Thyroid gland (tissue), 4 donors: ENCODE measurements around the gene COL13A1. TPM values are rescaled to one million over a fixed set of nuclear protein-coding genes. Genes with fewer than 3 reads are reported as not detected.
A peak's percentile ranks its signal among the peaks of the same experiment; 100 is the strongest.

Experiments
- DNase-seq, 2 donors: peaks; one replicate each; pipeline ENCODE4 v3.0.0-alpha.2; 2019
- H3K27ac ChIP-seq, 3 donors: fragments of 200-600 bp; sonication (generic); 1 replicate in 2 of 3; 2 replicates in 1 of 3; pipeline ENCODE4 v1.5.1; 2016 to 2019; ENCODE audit warnings: mild to moderate bottlenecking in 1 of 3, moderate library complexity in 1 of 3
- H3K27me3 ChIP-seq: fragments of 200-600 bp; sonication (generic); one replicate; pipeline ENCODE4 v1.5.1; 2019
- H3K36me3 ChIP-seq, 2 donors: fragments of 200-600 bp; sonication (generic); one replicate each; pipeline ENCODE4 v1.5.1; 2016 to 2019
- H3K4me1 ChIP-seq, 2 donors: fragments of 200-600 bp; sonication (generic); one replicate each; pipeline ENCODE4 v1.5.1; 2017 to 2019
- H3K4me3 ChIP-seq, 3 donors: fragments of 200-600 bp; sonication (generic); replicated peaks in 1 of 3; 1 replicate in 2 of 3; 2 replicates in 1 of 3; pipeline ENCODE4 v1.5.1; 2016; ENCODE audit warnings: mild to moderate bottlenecking in 1 of 3
- H3K9me3 ChIP-seq: fragments of 200-600 bp; sonication (generic); one replicate; pipeline ENCODE4 v1.5.1; 2017
- CTCF ChIP-seq, 6 experiments: fragments of 200-600 bp in 3 of 6; fragments of 450-650 bp in 3 of 6; sonication (generic) in 3 of 6; IDR thresholded peaks; one replicate each; pipeline ENCODE4 v1.5.1; 2016 to 2019; ENCODE audit warnings: antibody characterized with exemption in 6 of 6, mild to moderate bottlenecking in 2 of 6, inconsistent platforms in 1 of 6, moderate library complexity in 1 of 6
- POLR2A ChIP-seq, 2 donors: fragments of 450-650 bp; IDR thresholded peaks; one replicate each; pipeline ENCODE4 v1.6.1; 2017; ENCODE audit warnings: antibody characterized with exemption in 2 of 2, mild to moderate bottlenecking in 2 of 2, moderate library complexity in 1 of 2
- WGBS, 2 donors: methylation state at CpG; one replicate each; pipeline ENCODE4 v1.1.5; 2017; 5-methylcytosine and 5-hydroxymethylcytosine counted together
- intact Hi-C: fragments of 100-400 bp; cut with DNase I; formaldehyde crosslinking; loops from one replicate; pipeline ENCODE4 v1.15.1; 2023
- total RNA-seq, 4 donors: library from RNA; depleted of rRNA; stranded (reverse); fragments of >200 nt; gene quantifications; one replicate each; pipeline ENCODE4 v1.2.3, GENCODE V29; 2016

COL13A1 gene
- total RNA-seq, 4 donors from 2014 or later = 0.22 to 2.4 (median 0.41) TPM

- no peak overlapping the region for H3K4me3 ChIP-seq
- H3K27me3 ChIP-seq = no peaks in the 10 kb centered on the region
- H3K27ac ChIP-seq = no peak overlapping the region
- DNase-seq = no peak
- 87% methylated on average over 13 of the region's 13 CpGs for WGBS, 2 donors
- H3K36me3 ChIP-seq = no peaks in the 10 kb centered on the region
- intact Hi-C loops = no loop called here
- H3K9me3 ChIP-seq = no peaks in the 10 kb centered on the region
- TF ChIP-seq POLR2A (IDR thresholded peaks at IDR 0.05) (no peak), CTCF (IDR thresholded peaks at IDR 0.05) (no peak)
- H3K4me1 ChIP-seq = peaks cover 5 to 14% of the 10 kb centered on the region in 2 donors
Measured at GRCh38 chr10:69867699-69868558, 66.2 kb downstream of the COL13A1 start.

- WGBS, 2 donors = 74 to 83% methylated on average over 2 of the region's 2 CpGs
- Histone ChIP-seq H3K4me1 (peaks cover 5 to 14% of the 10 kb centered on the region in 2 donors), H3K27me3 (no peaks in the 10 kb centered on the region), H3K36me3 (no peaks in the 10 kb centered on the region), H3K4me3 (no peak overlapping the region), H3K9me3 (no peaks in the 10 kb centered on the region), H3K27ac (no peak overlapping the region)
- TF ChIP-seq CTCF (IDR thresholded peaks at IDR 0.05) (no peak), POLR2A (IDR thresholded peaks at IDR 0.05) (no peak)
- no peak for DNase-seq
- intact Hi-C loops = no loop called here
Measured at GRCh38 chr10:69868821-69869220, 67.1 kb downstream of the COL13A1 start.

GRCh38 chr10:69869291-69869961 is 67.7 kb downstream of the COL13A1 start:
- Histone ChIP-seq H3K4me1 (peaks cover 5 to 14% of the 10 kb centered on the region in 2 donors), H3K4me3 (no peak overlapping the region), H3K36me3 (no peaks in the 10 kb centered on the region), H3K27me3 (no peaks in the 10 kb centered on the region), H3K27ac (no peak overlapping the region), H3K9me3 (no peaks in the 10 kb centered on the region)
- WGBS, 2 donors = 62 to 90% methylated on average over 3 of the region's 3 CpGs
- DNase-seq = peak in 1 of 2 donors; percentile 38
- TF ChIP-seq POLR2A (IDR thresholded peaks at IDR 0.05) (no peak), CTCF (IDR thresholded peaks at IDR 0.05) (no peak)
- intact Hi-C loops = no loop called here

GRCh38 chr10:69870591-69870990 is 68.9 kb downstream of the COL13A1 start:
- peaks cover 5 to 14% of the 10 kb centered on the region in 2 donors for H3K4me1 ChIP-seq
- DNase-seq = no peak
- H3K27me3 ChIP-seq = no peaks in the 10 kb centered on the region
- H3K27ac ChIP-seq = no peak overlapping the region
- no peak for TF ChIP-seq POLR2A (IDR thresholded peaks at IDR 0.05)
- no peak for TF ChIP-seq CTCF (IDR thresholded peaks at IDR 0.05)
- H3K36me3 ChIP-seq = no peaks in the 10 kb centered on the region
- intact Hi-C loops = no loop called here
- no peaks in the 10 kb centered on the region for H3K9me3 ChIP-seq
- no peak overlapping the region for H3K4me3 ChIP-seq
- WGBS, 2 donors = 83 to 86% methylated on average over 7 of the region's 7 CpGs

GRCh38 chr10:69871074-69871473 is 69.4 kb downstream of the COL13A1 start:
- Histone ChIP-seq H3K27ac (no peak overlapping the region), H3K4me1 (peaks cover 5 to 14% of the 10 kb centered on the region in 2 donors), H3K4me3 (no peak overlapping the region), H3K36me3 (no peaks in the 10 kb centered on the region), H3K9me3 (no peaks in the 10 kb centered on the region), H3K27me3 (no peaks in the 10 kb centered on the region)
- DNase-seq = no peak
- intact Hi-C loops = no loop called here
- WGBS, 2 donors = 88 to 89% methylated on average over 9 of the region's 9 CpGs
- TF ChIP-seq CTCF (IDR thresholded peaks at IDR 0.05) (no peak), POLR2A (IDR thresholded peaks at IDR 0.05) (no peak)
